HT1080 (cell line): ENCODE results near the gene SLC5A3. TPM values are rescaled to one million over a fixed set of nuclear protein-coding genes. Genes with fewer than 3 reads are reported as not detected.

Source experiments
- DNase-seq: peaks from one replicate; pipeline ENCODE4 v3.0.0-alpha.2; 2015; ENCODE audit warnings: low read depth
- total RNA-seq: library from RNA; depleted of rRNA; stranded (reverse); fragments of >200 nt; shearing (Covaris generic); gene quantifications from 2 replicates; pipeline ENCODE4 v1.2.3, GENCODE V29; 2014

Gene SLC5A3
- total RNA-seq, 1 experiment from 2014 or later = 12.2 TPM

DNA sequence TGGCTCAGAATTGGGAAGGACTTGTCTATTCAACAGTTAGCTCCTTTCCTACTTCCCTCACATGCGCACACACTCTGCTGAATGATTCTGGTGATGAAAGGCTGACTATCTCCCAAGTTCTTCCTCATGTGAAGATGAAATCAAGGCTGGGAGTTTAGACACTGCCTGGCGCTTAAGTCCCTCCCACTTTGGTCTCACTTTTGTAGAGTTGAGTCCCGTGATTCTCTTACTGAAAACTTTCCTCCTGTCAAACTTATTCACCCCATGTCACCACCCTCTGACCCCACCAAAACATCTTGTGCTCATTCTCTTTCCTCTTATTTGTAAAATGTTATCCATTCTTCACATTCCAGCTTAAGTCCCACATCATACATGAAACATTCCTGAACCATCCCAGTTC is 8.4 kb upstream of the SLC5A3 start:
- DNase-seq = no peak

DNA sequence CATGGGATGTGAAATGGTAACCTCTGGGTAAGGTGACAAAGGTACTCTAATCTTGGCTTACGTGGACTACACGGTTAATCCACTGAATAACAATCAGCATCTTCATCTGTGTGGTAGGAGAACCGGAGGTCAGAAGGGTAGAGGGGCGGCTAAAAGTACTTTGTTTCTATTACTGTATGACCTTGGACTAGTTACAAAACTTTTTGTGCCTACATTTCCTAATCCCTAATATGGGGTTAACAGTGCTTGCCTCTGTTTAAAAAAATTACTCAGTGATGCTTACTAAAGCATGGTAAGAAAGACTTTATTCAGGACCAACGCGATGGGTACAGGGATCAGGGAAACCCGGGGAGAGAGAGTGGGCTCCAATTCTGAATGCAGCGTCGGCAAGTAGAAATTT is 1.7 kb upstream of the SLC5A3 start:
- no peak for DNase-seq

DNA sequence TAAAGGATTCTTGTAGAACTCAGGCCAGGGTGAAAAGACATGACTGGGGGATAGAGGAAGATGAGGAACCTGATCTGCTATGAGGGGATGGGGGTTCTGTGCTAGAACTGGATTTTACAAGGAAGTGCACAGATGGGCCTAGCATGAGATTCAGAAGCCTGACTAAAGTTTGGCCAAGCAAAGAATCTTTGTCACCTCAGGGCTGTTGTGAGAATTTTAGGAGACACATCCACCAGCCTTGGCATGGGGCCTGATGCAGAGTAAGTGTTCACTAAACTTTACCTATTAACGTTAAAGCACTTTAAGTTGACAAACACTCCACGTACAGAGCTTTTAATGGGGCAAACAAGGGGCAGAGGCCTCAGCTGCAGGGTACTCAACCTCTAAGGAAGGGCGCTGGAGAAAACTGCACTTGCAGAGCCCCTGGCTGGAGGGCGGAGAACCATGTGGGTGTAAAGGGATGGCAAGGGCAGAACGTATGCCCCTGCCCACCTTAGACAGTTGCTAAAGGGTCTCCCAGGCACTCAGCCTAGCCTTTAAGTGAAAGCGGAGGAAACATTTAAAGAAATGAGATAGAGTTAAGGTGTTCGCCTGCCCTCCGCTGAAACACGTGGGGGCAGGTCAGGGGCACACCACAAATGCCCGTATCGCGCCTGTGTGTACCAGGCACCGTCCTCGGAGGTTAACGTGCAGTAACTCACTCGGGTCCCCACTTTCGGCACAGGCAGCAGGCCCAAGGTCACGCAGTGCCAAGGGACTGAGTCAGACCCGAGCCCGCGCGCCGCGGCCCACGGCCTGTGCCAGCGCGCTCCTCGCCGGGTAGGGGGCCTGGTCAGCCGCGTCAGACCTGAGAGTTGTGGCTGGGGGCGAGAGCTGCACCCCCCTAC is 990 bp upstream of the SLC5A3 start:
- no peak for DNase-seq

DNA sequence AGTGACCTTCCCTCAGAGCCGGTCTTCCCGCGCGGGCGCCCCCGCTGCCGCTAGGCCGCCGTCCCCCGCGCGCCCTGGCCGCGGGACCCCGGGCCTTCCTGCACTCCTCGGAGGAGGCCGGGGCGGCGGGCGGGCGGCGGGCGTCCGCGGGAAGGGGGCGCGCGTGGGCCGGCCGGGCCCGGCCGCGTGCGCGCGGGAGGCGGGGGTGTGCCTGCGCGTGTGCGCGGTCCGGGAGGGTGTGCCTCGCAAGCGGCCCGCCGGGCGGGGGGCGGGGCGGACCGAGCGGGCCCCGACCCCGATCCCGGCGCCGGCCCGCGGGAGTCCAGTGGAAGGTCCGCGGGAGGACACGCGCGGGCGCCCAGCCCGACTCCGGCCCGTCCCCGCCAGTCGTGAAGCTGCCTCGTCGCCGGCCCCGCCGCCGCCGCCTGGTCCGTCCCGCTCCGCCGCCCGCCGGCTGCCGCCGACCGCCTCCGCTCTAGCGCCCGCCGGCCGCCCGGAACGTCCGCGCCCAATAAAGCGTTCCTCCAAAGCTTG is 438 bp downstream of the SLC5A3 start:
- no peak for DNase-seq

DNA sequence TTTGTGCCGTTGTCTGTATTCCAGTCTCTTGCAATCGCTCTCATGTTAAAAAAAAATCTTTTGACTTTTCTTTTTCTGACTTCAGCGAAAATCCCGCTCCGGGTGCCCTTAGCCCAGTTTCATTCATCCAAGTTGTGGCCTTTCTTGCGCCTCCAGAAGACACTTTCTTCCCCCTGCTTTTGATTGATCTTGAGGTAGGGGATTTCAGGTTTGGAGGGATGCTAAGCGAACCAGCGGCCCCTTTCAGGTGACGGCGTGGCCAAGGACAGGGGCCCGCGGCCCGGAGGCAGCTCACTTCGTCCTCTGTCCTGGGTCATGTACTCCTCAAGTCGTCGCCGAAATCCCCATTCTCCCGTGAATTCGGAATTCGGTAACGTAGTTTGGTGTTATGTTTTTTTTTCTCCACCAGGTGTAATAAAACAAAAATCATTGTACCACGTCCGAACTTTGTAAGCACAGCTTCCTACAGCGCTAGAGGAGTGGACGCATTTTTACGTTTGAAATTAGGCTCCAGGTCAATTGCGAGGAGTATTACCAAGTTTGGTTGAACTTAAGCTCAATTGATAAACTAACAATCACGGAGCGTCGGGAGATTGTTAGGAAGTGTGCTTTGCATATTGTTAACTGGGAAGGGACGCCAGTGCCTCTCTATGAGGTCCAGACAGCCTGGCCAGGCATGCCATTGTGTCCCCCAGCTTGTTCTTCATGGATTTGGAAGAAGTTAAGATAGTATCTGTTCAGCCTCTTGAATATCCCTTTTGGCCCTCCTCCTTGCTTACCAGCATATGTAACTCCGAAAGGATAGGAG is 1.1 kb downstream of the SLC5A3 start:
- DNase-seq = no peak

DNA sequence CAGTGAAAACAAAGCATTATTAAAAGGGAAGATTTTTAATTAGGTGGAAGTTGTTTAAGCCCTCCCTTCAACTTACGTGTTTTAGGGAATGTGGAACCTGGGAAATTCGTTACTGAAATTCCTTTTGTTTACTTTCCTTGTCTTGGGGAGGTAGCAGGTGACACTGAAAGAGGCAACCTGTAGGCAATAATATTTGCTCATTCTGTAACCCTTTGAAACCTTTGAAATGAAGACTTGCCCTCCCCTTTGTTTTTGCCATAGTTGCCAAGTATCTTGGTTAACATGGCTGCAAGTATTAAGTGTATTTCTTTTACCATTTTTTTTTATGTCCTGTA is 1.7 kb downstream of the SLC5A3 start:
- no peak for DNase-seq

DNA sequence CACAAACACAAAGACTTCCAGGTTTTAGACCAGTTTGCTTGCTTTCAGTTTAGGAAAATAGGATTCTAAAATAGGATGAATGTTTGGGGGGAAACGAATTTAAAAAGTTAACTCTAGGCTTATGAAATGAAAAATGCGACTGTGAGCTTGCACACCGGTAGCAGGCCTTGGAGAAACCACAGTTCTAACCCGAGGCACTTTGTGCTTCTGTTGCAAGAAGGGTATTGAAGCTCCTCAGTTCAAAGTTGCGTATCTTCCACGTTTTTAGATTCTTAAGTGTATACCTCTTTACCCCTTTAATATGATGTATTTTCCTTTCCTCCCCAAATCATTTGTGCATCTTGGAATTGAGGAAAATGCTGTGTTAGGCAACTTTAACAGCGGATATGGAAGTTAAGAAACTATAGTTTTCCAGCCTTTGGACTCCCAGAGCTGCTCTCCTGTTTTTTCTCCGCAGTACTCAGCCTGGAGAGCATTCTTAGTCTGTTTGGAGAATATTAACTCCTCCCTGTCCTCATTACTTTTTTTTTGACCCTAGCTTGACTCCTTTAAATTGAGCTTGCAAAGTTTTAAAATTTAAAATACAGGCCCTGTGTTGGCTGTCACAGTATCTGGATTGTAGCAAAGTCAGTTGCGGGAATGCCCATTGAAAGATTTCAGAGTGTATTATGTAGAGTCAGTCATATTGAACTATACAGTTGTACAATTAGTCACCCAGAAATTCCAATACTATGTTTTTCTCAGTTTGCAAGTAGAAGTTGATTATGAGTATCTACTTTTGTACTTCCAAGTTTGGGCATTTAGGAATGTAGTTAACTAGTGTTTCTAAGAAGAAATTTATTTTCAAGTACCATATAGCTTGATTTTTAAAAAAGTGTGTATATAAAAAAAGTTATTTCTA is 2.6 kb downstream of the SLC5A3 start:
- DNase-seq = no peak

DNA sequence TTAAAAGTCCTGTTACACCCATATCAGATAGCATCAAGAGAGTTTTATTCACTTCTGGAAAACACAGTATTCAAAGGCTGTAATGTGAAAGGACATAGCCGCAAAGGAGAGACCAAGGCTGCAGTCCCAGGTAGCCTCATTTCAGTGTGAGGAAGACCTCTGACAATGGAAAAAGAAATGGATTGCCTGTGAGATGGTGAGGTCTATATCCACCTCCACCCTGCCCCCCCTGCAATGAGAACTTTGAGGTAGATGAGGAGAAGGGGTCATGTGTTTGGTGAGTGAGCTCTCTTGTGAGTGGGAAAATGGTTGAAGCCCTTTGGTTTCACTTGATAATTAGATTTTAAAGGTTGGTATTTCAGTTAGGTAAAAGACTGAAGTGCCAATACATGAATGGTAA is 3.5 kb downstream of the SLC5A3 start:
- DNase-seq = no peak

DNA sequence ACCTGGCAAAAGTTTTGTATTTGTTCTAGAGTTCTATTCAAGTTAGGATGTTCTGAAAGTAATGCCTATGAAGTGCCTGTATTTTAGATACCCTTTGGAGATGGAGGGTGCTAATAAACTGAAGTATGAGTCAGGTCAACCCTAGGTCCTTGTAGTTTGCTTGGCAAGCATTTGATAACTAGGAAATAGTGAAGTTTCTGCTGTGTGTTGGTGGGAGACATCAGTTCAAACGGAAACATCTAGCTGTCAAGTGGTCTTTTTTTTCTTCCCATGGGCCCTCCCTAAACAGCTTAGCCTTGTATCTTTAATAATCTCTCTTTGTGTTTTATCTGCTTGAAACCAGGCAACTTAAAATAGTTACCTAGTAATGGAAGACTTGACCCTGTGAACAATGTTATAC is 4.5 kb downstream of the SLC5A3 start:
- DNase-seq = no peak

DNA sequence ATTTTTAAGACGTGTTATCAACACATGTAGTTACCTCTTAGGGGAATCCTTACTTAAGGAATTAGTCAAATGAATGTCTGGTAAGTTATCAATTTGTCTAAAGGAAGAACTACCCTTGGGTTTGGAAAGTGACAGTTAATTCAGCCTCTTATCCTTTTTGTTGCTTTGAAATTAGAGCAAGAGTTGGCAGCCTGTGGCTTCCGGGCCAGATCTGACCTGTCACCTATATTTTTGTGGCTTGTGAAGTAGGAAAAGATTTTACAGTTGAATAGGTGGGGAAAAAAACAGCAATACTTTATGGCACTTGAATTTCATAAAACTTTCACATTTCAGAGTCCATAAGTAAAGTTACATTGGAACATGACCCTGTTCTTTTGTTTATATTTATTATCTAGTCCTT is 5.5 kb downstream of the SLC5A3 start:
- no peak for DNase-seq

DNA sequence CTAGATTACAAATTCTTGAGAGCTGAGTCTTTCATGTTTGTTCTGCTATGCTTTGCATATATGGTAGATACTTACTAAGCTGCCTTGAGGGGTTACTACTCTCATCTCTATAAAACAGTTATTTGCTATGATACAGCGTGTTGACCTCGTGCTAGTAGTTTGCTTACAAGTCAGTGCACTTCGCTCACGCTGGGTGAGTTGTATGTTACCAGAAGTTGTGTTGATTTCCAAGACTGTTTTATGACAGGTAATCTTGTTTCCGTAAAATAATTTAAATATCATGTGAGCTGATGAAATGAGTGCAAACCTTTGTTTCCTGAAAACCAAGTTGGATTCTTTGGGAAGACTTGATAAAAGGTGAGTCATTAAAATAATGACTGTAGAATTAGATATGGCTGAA is 7.3 kb downstream of the SLC5A3 start:
- DNase-seq = no peak

DNA sequence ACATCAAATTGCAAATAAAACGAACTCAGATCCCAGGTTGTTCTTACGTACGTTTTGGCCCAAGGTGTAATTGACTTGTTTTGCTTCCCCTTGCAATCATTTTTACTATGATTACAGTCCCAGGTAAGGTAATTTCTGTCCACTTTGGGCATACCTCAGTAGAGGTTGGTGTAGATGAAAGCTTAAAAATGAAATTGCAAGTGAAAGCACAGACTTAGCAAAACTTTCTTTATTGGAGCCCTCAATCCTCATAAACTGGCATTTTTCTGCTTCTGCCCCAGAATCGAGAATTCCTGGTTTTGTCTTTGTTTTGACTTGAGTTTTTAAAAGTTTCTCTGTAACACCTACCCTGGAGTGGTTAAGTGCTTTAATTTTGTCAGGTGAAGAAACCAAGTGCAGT is 9.4 kb downstream of the SLC5A3 start:
- no peak for DNase-seq

DNA sequence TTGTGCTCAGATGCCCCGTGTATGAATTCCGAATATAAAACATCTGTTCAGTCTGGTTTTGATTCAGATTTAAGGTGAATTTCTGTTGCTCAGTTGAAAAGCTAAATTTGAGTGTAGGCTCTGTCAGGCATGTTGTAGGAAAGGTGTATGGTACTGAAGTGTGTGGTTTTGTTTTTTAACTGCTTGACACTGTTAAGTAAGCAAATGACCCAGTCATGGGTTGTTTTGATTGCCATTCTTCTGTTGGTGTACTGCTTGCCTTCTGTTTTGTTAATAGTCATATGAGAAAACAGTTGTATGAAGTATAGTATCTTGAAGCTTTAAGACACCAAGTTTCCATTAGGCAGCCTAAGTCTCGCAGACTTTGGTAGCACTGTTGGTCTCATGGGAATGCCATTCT is 10.0 kb downstream of the SLC5A3 start:
- no peak for DNase-seq

DNA sequence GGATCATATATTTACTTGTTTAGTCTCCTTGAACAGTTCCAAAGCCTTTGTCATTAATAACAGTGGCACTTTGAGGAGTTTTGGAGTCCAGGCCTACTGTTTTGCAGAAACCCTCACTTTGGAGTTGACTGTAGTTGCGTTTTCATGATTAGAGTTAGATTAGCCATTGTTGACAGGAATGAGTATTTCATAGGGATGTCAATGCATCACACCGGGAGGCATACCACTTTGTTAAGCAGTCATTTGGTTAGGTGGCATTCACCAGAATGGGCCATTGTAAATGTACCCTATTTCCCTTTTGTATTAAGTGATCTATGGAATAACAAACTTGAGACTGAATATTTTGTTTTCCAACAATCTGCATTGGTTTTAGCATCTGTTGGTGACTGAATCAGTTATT is 11.8 kb downstream of the SLC5A3 start:
- no peak for DNase-seq

DNA sequence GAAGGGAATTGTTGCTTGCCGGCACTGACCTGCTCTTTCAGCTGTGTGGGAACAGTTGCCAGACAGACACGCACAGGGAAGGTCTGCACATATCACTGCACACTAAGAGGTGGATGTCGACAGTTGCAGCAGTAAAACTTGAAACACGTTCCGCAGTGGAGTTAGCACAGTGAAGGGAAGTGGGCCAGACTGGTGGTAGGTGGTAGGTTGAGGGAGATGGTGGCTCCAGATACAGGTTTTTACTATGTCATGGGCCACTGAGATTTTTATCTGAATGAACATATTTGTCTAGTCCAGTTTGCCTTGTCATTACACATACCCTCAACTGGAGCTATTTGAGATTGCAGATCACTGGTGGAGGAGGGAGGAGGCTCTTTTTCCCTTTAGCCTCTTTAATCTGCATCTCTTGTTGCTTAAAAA is 13.5 kb downstream of the SLC5A3 start:
- DNase-seq = no peak

DNA sequence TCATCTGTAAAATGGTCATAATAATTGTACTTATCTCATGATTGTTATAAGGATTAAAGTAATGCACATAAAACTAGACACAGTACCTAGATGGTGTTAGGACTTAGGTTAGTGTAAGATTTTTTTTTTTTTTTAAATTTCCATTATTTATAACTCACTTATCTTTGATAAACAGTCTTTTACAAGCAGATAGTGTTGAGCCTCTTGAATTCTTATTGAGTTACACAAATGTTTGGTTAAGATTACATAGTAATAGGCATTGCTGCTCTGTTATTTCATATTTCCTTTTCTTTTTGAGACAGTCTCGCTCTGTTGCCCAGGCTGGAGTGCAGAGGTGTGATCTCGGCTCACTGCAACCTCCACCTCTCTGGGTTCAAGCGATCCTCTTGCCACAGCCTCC is 15.4 kb downstream of the SLC5A3 start:
- no peak for DNase-seq

DNA sequence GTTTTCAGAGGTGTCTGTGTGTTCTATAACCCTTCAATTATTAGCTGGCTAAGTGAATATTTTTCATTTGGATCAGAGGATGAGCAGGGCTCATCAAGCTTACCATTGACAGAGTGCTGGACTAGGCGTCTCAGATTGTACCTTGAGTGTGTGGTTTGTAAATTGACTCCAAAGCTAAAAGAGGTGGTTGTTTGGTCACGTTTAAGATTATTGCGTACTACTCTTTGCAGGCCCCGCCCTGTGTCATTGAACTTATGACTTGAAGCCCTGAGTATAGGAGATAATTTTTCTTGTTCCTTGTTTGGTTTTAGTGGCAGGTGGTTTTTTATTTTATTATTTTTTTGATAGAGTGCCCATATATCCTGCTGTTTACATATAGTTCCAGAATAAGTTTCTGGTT is 17.7 kb downstream of the SLC5A3 start:
- DNase-seq = no peak

DNA sequence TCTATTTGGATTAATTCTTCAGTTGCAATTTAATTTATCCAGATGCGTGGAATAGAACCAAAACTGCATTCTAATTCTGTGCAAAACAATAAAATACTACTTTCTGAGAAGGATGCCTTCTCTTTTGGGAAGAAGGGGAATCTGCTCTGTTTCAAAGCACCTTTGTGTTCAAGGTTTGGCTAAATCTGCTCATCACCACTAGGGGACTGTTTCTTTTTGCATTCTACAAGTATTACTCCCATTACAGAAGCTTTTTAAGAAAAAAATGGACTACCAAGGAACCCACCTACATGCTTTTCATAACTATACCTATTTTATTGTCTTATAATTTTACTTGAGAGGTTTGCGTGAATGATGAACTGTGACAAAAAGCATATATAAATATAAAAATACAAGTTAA is 18.2 kb downstream of the SLC5A3 start:
- no peak for DNase-seq

DNA sequence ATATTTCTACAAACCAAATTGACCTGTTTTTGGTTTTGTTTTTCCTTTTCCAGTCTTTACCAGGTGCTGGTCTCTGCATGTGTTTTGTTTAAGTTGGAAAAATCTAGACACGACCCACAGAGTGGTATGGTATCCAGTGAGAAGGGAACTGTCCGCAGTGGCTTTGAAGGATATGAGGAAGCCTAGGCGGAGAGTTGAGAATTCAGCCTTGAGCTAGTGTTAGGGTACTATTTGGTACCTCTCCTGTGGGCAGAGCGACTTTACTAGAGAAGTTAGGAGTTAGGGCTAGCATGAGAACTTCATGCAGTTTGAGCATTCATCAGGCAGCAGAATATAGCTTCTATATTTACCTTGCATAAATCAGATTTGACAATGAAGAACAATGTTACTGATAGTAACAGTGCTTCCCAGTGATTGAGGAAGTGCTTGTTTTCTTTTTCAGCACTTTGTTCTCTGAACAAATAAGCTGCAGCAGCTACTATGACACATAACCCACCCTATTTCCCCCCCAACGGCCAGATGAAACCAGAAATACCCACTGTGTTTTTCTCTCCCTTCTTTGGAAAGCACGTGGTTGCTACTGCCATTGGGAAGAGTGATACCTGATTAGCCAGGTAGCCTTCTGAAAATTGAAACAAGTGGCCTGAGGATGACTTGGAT is 19.0 kb downstream of the SLC5A3 start:
- peak; percentile 12 for DNase-seq

DNA sequence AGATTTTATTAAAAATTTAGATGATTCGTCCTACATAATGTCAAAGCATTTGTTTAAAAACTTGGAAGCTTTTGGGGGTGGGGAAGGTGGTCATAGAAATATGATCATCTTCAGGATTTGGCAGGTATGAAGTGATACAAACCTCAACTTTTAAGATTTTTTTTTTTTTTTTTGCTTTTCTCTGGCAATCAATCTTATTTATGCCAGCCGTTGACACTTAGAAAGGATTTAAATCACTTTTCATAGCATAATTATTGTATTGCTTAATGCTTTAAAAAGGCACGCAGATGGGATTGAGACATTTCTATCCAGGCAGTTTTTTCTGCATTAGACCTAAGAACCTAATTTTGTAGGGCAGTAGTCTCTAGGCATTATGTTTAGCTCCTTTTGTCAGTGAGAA is 19.7 kb downstream of the SLC5A3 start:
- no peak for DNase-seq

DNA sequence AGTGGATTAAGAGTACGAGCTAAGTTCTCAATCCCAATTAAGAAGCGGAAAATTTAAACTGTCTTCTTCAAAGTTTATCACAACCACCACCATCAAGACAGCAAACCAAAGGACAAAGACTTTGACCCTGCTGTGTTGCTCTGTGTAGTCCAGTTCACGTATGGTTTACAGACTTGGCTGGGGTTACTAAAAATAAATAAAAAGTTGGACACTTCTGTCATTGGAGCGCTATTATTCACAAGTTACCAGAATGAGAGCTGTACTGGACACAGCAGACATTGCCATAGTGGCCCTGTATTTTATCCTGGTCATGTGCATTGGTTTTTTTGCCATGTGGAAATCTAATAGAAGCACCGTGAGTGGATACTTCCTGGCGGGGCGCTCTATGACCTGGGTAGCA is 21.6 kb downstream of the SLC5A3 start:
- no peak for DNase-seq
